ENCODE results near the gene ABCA4.

Gene ABCA4

GRCh38 chr1:94121411-94121821 lies 468 bp upstream of the ABCA4 start:
- DNase-seq = no peak

- DNase-seq = no peak
These were observed 412 bp downstream of the ABCA4 start for GRCh38 chr1:94120570-94120901.

- no peak for DNase-seq
These were observed 965 bp downstream of the ABCA4 start for GRCh38 chr1:94119796-94120569.

- DNase-seq = no peak
These were observed 1.6 kb downstream of the ABCA4 start for GRCh38 chr1:94119306-94119705.

- DNase-seq = no peak
These were observed 2.5 kb downstream of the ABCA4 start for GRCh38 chr1:94118471-94118870.

GRCh38 chr1:94118013-94118412 lies 2.9 kb downstream of the ABCA4 start:
- DNase-seq = no peak

- no peak for DNase-seq
These were observed 3.6 kb downstream of the ABCA4 start for GRCh38 chr1:94117259-94117851.

GRCh38 chr1:94115900-94116436 lies 5.0 kb downstream of the ABCA4 start:
- DNase-seq = no peak

GRCh38 chr1:94115254-94115899 lies 5.6 kb downstream of the ABCA4 start:
- DNase-seq = no peak

GRCh38 chr1:94113589-94114226 lies 7.2 kb downstream of the ABCA4 start:
- no peak for DNase-seq

GRCh38 chr1:94111879-94112278 lies 9.1 kb downstream of the ABCA4 start:
- DNase-seq = no peak

- DNase-seq = no peak
These were observed 9.8 kb downstream of the ABCA4 start for GRCh38 chr1:94110946-94111740.

- DNase-seq = no peak
These were observed 10.8 kb downstream of the ABCA4 start for GRCh38 chr1:94110021-94110761.

GRCh38 chr1:94109478-94109877 lies 11.5 kb downstream of the ABCA4 start:
- no peak for DNase-seq

- no peak for DNase-seq
These were observed 13.8 kb downstream of the ABCA4 start for GRCh38 chr1:94107141-94107540.

- no peak for DNase-seq
These were observed 14.2 kb downstream of the ABCA4 start for GRCh38 chr1:94106716-94107115.

GRCh38 chr1:94105957-94106529 lies 14.9 kb downstream of the ABCA4 start:
- DNase-seq = no peak

GRCh38 chr1:94105581-94105952 lies 15.4 kb downstream of the ABCA4 start:
- no peak for DNase-seq

- DNase-seq = no peak
These were observed 16.0 kb downstream of the ABCA4 start for GRCh38 chr1:94104776-94105580.

GRCh38 chr1:94104127-94104684 lies 16.7 kb downstream of the ABCA4 start:
- no peak for DNase-seq

All from stimulated activated CD4-positive, alpha-beta T cell treated with anti-CD3 and anti-CD28 coated beads, Interleukin-15, amount 100 ng/mL, for 24 hours (primary cell).